ENCODE data around the gene IL5RA. TPM values are rescaled to one million over a fixed set of nuclear protein-coding genes. Genes with fewer than 3 reads are reported as not detected.

The IL5RA gene
- total RNA-seq, 3 donors from 2014 or later (not counting 1 experiment from before 2014, with no cell fraction given), result 0.34 to 12.4 TPM; not detected in 1

- H3K27me3 ChIP-seq (ENCODE audit: control insufficient read depth, insufficient read depth, low read length), result no peaks in the 10 kb centered on the region
- H3K27ac ChIP-seq (ENCODE audit: low read length), result no peak overlapping the region
- no peaks in the 10 kb centered on the region for H3K36me3 Mint-ChIP-seq
- H3K27ac Mint-ChIP-seq, result no peak overlapping the region
- H3K27me3 Mint-ChIP-seq (ENCODE audit: low read depth in 2 of 2), result peaks cover 0 to 4% of the 10 kb centered on the region in 2 donors
- H3K9me3 Mint-ChIP-seq, result no peaks in the 10 kb centered on the region
- H3K4me1 Mint-ChIP-seq, result no peaks in the 10 kb centered on the region
- H3K9me3 ChIP-seq (ENCODE audit: control insufficient read depth, insufficient read depth, low read length), result no peaks in the 10 kb centered on the region
- ATAC-seq, result no peak
- no peaks in the 10 kb centered on the region for H3K4me1 ChIP-seq (ENCODE audit: control insufficient read depth, insufficient read depth, low read length)
- no peak for TF ChIP-seq CTCF (IDR thresholded peaks at IDR 0.05)
- no peak for DNase-seq
- no peaks in the 10 kb centered on the region for H3K36me3 ChIP-seq (ENCODE audit: control insufficient read depth, insufficient read depth, low read length)
- intact Hi-C loops (cut with micrococcal nuclease), result no loop called here
- no peak overlapping the region for H3K4me3 ChIP-seq (ENCODE audit: low read length)
- no peak overlapping the region for H3K4me3 Mint-ChIP-seq
- 100% methylated on average over 1 of the region's 1 CpG for WGBS (ENCODE audit: insufficient coverage)
Measured at GRCh38 chr3:3068358-3068881, 41.8 kb downstream of the IL5RA start.

GRCh38 chr3:3066910-3067309, 43.3 kb downstream of the IL5RA start:
- Histone ChIP-seq H3K4me3 (ENCODE audit: low read length) (no peak overlapping the region), H3K36me3 (ENCODE audit: control insufficient read depth, insufficient read depth, low read length) (no peaks in the 10 kb centered on the region), H3K4me1 (ENCODE audit: control insufficient read depth, insufficient read depth, low read length) (no peaks in the 10 kb centered on the region), H3K27ac (ENCODE audit: low read length) (no peak overlapping the region), H3K9me3 (ENCODE audit: control insufficient read depth, insufficient read depth, low read length) (no peaks in the 10 kb centered on the region), H3K27me3 (ENCODE audit: control insufficient read depth, insufficient read depth, low read length) (no peaks in the 10 kb centered on the region)
- Mint-ChIP-seq H3K27me3 (ENCODE audit: low read depth in 2 of 2) (peaks cover 0 to 4% of the 10 kb centered on the region in 2 donors), H3K36me3 (no peaks in the 10 kb centered on the region), H3K9me3 (no peaks in the 10 kb centered on the region), H3K4me3 (no peak overlapping the region), H3K27ac (no peak overlapping the region), H3K4me1 (no peaks in the 10 kb centered on the region)
- intact Hi-C loops (cut with micrococcal nuclease), result no loop called here
- DNase-seq (no peak), ATAC-seq (no peak)
- TF ChIP-seq CTCF (IDR thresholded peaks at IDR 0.05), result no peak
- 77% methylated on average over 3 of the region's 4 CpGs for WGBS (ENCODE audit: insufficient coverage)

- ATAC-seq (no peak), DNase-seq (no peak)
- TF ChIP-seq CTCF (IDR thresholded peaks at IDR 0.05), result no peak
- Mint-ChIP-seq H3K4me1 (no peaks in the 10 kb centered on the region), H3K27ac (no peak overlapping the region), H3K27me3 (ENCODE audit: low read depth in 2 of 2) (peaks cover 0 to 4% of the 10 kb centered on the region in 2 donors), H3K4me3 (no peak overlapping the region), H3K36me3 (no peaks in the 10 kb centered on the region), H3K9me3 (no peaks in the 10 kb centered on the region)
- H3K4me1 ChIP-seq (ENCODE audit: control insufficient read depth, insufficient read depth, low read length), result no peaks in the 10 kb centered on the region
- intact Hi-C loops (cut with micrococcal nuclease), result no loop called here
- no peaks in the 10 kb centered on the region for H3K9me3 ChIP-seq (ENCODE audit: control insufficient read depth, insufficient read depth, low read length)
- no peak overlapping the region for H3K27ac ChIP-seq (ENCODE audit: low read length)
- 49% methylated on average over 2 of the region's 2 CpGs for WGBS (ENCODE audit: insufficient coverage)
- H3K36me3 ChIP-seq (ENCODE audit: control insufficient read depth, insufficient read depth, low read length), result no peaks in the 10 kb centered on the region
- H3K27me3 ChIP-seq (ENCODE audit: control insufficient read depth, insufficient read depth, low read length), result no peaks in the 10 kb centered on the region
- no peak overlapping the region for H3K4me3 ChIP-seq (ENCODE audit: low read length)
Measured at GRCh38 chr3:3066378-3066777, 43.8 kb downstream of the IL5RA start.

- H3K4me1 Mint-ChIP-seq, result no peaks in the 10 kb centered on the region
Measured at GRCh38 chr3:3065876-3066275, 44.3 kb downstream of the IL5RA start.

More at GRCh38 chr3:3065876-3066275, 44.3 kb downstream of the IL5RA start:
- no peak for TF ChIP-seq CTCF (IDR thresholded peaks at IDR 0.05)
- no peaks in the 10 kb centered on the region for H3K9me3 Mint-ChIP-seq
- H3K4me3 Mint-ChIP-seq, result no peak overlapping the region
- H3K36me3 Mint-ChIP-seq, result no peaks in the 10 kb centered on the region
- H3K27me3 Mint-ChIP-seq (ENCODE audit: low read depth in 2 of 2), result peaks cover 0 to 4% of the 10 kb centered on the region in 2 donors
- Histone ChIP-seq H3K4me3 (ENCODE audit: low read length) (no peak overlapping the region), H3K4me1 (ENCODE audit: control insufficient read depth, insufficient read depth, low read length) (no peaks in the 10 kb centered on the region), H3K36me3 (ENCODE audit: control insufficient read depth, insufficient read depth, low read length) (no peaks in the 10 kb centered on the region), H3K27me3 (ENCODE audit: control insufficient read depth, insufficient read depth, low read length) (no peaks in the 10 kb centered on the region), H3K27ac (ENCODE audit: low read length) (no peak overlapping the region), H3K9me3 (ENCODE audit: control insufficient read depth, insufficient read depth, low read length) (no peaks in the 10 kb centered on the region)
- ATAC-seq (no peak), DNase-seq (no peak)
- WGBS (ENCODE audit: insufficient coverage), result 90% methylated on average over 2 of the region's 2 CpGs
- intact Hi-C loops (cut with micrococcal nuclease), result no loop called here
- no peak overlapping the region for H3K27ac Mint-ChIP-seq
